PC-9 (cell line): ENCODE measurements around the gene PRKCH.

Experiments
- EZH2 ChIP-seq: fragments of 200-600 bp; sonication (generic); IDR thresholded peaks from 2 replicates; pipeline ENCODE4 v1.8.0; 2017; ENCODE audit warnings: antibody characterized with exemption, low read depth
- TF ChIP-seq, protein P1 (sequence below): fragments of 200-600 bp; sonication (generic); conservative IDR thresholded peaks from 2 replicates; pipeline ENCODE4 v1.6.1; 2017; ENCODE audit warnings: mixed run types, antibody characterized with exemption, mild to moderate bottlenecking, moderate library complexity

DNA sequence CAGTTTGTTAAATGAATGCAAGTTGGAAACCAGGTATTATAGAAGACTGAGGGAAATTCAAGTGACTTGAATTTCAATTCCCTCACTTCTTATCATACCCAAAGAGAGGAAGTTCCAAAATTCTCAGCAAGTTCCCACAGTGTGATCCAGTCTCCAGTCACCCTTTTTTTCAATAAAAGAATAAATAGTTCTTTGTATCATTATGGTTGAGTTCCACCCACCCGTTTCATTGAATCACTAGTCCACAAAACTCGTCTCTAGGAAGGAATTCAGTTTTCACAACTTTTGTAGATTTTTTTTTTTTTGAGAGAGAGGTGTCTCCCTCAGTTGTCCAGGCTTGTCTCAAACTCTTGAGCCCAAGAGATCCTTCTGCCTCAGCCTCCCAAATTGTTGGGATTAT is 38.6 kb upstream of the PRKCH start:
- TF ChIP-seq, protein P1, sequence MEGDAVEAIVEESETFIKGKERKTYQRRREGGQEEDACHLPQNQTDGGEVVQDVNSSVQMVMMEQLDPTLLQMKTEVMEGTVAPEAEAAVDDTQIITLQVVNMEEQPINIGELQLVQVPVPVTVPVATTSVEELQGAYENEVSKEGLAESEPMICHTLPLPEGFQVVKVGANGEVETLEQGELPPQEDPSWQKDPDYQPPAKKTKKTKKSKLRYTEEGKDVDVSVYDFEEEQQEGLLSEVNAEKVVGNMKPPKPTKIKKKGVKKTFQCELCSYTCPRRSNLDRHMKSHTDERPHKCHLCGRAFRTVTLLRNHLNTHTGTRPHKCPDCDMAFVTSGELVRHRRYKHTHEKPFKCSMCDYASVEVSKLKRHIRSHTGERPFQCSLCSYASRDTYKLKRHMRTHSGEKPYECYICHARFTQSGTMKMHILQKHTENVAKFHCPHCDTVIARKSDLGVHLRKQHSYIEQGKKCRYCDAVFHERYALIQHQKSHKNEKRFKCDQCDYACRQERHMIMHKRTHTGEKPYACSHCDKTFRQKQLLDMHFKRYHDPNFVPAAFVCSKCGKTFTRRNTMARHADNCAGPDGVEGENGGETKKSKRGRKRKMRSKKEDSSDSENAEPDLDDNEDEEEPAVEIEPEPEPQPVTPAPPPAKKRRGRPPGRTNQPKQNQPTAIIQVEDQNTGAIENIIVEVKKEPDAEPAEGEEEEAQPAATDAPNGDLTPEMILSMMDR, result no peak
- no peak for TF ChIP-seq EZH2
